GM12872 (cell line): Measurements from ENCODE around the gene LMOD1.

Source experiments
- CTCF ChIP-seq: IDR thresholded peaks from 3 replicates; pipeline ENCODE4 v1.5.1; 2011; ENCODE audit warnings: low read depth, mild to moderate bottlenecking, low read length, moderate library complexity; ENCODE audit not compliant: insufficient read depth

The LMOD1 gene

GRCh38 chr1:201859424-201859823 lies 86.9 kb downstream of the LMOD1 start:
- TF ChIP-seq CTCF = no peak

GRCh38 chr1:201851949-201852348 lies 94.4 kb downstream of the LMOD1 start:
- no peak for TF ChIP-seq CTCF

- no peak for TF ChIP-seq CTCF
These were observed 96.3 kb downstream of the LMOD1 start for GRCh38 chr1:201850053-201850397.

- TF ChIP-seq CTCF = no peak
These were observed 96.8 kb downstream of the LMOD1 start for GRCh38 chr1:201849372-201850052.

- TF ChIP-seq CTCF = no peak
These were observed 98.1 kb downstream of the LMOD1 start for GRCh38 chr1:201848230-201848629.

GRCh38 chr1:201847150-201847549 lies 99.2 kb downstream of the LMOD1 start:
- no peak for TF ChIP-seq CTCF
